GM12891 (cell line): ENCODE measurements around the gene LTBP2.

Source experiments
- PAX5 ChIP-seq: IDR thresholded peaks from 2 replicates; pipeline ENCODE4 v1.6.1; 2011; ENCODE audit warnings: low read length, moderate library complexity, mild to moderate bottlenecking; ENCODE audit not compliant: insufficient read depth, severe bottlenecking
- POLR2A ChIP-seq: IDR thresholded peaks from 2 replicates; pipeline ENCODE4 v1.6.1; 2011; ENCODE audit warnings: low read depth, low read length, control low read depth
- POLR2AphosphoS5 ChIP-seq: IDR thresholded peaks from 2 replicates; pipeline ENCODE4 v1.6.1; 2011; ENCODE audit warnings: low read depth, low read length, control low read depth
- TAF1 ChIP-seq: IDR thresholded peaks from 2 replicates; pipeline ENCODE4 v1.6.1; 2011; ENCODE audit warnings: low read depth, low read length, control low read depth

- TF ChIP-seq POLR2A (no peak), TAF1 (no peak), PAX5 (no peak), POLR2AphosphoS5 (no peak)
These were observed 29.8 kb upstream of the LTBP2 start for GRCh38 chr14:74641601-74642391.
